Measurements from ENCODE around the gene ARMC2. TPM values are rescaled to one million over a fixed set of nuclear protein-coding genes. Genes with fewer than 3 reads are reported as not detected.

The ARMC2 gene
- total RNA-seq, 2 donors from 2014 or later, result 0.66 to 1.6 TPM

DNA sequence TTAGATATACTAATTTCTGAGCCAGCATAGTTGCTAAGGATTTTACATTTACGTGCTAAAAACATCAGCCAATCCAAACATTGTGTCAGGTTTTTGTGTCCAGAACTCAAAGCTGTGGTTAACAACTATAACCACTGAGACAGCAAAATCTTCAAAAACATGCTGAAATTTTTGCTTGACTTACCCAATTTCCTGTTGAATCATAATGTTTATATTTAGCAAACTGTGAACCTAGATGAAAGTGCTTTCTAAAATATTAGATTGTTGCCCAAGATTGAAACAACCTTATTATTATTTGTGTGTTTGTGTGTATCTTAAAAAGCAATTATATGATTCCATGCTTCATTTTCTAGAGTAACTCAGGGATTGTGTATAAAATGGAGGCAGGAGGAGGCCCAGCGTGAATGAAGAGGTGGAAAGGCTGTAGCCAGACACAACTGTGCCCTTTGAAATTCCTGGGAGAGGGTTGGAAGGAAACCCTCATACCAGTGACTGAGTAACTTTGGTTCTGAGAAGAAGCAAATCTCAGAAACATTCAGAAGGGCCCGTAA, 48.0 kb downstream of the ARMC2 start:
- H3K36me3 ChIP-seq (replicated peaks in 1 of 2; ENCODE audit: insufficient read depth in 1 of 2, low read depth in 2 of 2), result no peaks in the 10 kb centered on the region
- 66 to 71% methylated on average over 3 of the region's 3 CpGs for WGBS, 2 donors
- no peak for DNase-seq
- H3K4me3 ChIP-seq, result no peak overlapping the region
- no peaks in the 10 kb centered on the region for H3K27me3 ChIP-seq
- ATAC-seq, result peak; percentile 43
- H3K9me3 ChIP-seq, result no peaks in the 10 kb centered on the region
- H3K4me1 ChIP-seq, result no peaks in the 10 kb centered on the region
- H3K27ac ChIP-seq, result peak overlapping the region in 1 of 4 donors; percentile 44
- TF ChIP-seq, protein P1, sequence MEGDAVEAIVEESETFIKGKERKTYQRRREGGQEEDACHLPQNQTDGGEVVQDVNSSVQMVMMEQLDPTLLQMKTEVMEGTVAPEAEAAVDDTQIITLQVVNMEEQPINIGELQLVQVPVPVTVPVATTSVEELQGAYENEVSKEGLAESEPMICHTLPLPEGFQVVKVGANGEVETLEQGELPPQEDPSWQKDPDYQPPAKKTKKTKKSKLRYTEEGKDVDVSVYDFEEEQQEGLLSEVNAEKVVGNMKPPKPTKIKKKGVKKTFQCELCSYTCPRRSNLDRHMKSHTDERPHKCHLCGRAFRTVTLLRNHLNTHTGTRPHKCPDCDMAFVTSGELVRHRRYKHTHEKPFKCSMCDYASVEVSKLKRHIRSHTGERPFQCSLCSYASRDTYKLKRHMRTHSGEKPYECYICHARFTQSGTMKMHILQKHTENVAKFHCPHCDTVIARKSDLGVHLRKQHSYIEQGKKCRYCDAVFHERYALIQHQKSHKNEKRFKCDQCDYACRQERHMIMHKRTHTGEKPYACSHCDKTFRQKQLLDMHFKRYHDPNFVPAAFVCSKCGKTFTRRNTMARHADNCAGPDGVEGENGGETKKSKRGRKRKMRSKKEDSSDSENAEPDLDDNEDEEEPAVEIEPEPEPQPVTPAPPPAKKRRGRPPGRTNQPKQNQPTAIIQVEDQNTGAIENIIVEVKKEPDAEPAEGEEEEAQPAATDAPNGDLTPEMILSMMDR (IDR thresholded peaks at IDR 0.05), result no peak
- no peak for TF ChIP-seq POLR2A (IDR thresholded peaks at IDR 0.05)
- intact Hi-C loops (cut with DNase I), result loop anchor here (10.0 kb wide), 2 partner anchors 51 to 179 kb away; partner anchors contain the start of gene ARMC2

DNA sequence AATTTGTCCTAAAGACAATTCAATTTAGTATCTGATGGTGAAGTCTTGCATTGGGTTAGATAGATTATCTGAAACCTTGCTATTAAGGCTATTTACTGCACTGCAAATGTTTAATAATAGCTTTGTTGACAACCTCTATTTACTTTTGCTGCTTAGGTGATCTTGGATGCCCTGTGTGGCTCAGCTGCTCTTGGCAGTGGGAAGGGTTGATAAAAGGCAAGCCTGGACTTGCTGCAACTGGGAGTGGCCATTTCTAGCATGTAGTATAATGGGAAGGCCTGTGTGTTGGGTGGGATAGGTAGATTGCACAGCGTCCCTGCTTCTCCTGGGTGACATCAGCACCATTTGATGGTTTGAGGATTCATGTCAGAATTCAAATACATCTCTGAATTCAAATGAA, 49.1 kb downstream of the ARMC2 start:
- TF ChIP-seq POLR2A (IDR thresholded peaks at IDR 0.05), result no peak
- TF ChIP-seq, protein P1 (IDR thresholded peaks at IDR 0.05), result no peak
- 30 to 52% methylated on average over 1 of the region's 1 CpG for WGBS, 2 donors
- Histone ChIP-seq H3K4me1 (no peaks in the 10 kb centered on the region), H3K9me3 (no peaks in the 10 kb centered on the region), H3K27ac (no peak overlapping the region), H3K36me3 (replicated peaks in 1 of 2; ENCODE audit: insufficient read depth in 1 of 2, low read depth in 2 of 2) (no peaks in the 10 kb centered on the region), H3K27me3 (no peaks in the 10 kb centered on the region), H3K4me3 (no peak overlapping the region)
- ATAC-seq (peak; percentile 45), DNase-seq (peak; percentile 26 to 69 (median 40))
- intact Hi-C loops (cut with DNase I), result loop anchor here (10.0 kb wide), 2 partner anchors 53 to 177 kb away; partner anchors contain the start of gene ARMC2

- ATAC-seq, result no peak
- peaks cover 18% of the 10 kb centered on the region for H3K4me1 ChIP-seq
Measured at GRCh38 chr6:108902382-108902792, 54.2 kb downstream of the ARMC2 start.

GRCh38 chr6:108903796-108904195, 55.6 kb downstream of the ARMC2 start:
- H3K27me3 ChIP-seq, result no peaks in the 10 kb centered on the region
- WGBS, 2 donors, result 16 to 21% methylated on average over 1 of the region's 1 CpG
- intact Hi-C loops (cut with DNase I), result no loop called here
- H3K4me3 ChIP-seq, result no peak overlapping the region
- ATAC-seq, result peak; percentile 48
- no peak for DNase-seq
- H3K27ac ChIP-seq, result no peak overlapping the region
- peaks cover 18% of the 10 kb centered on the region for H3K4me1 ChIP-seq
- TF ChIP-seq, protein P1 (IDR thresholded peaks at IDR 0.05), result no peak
- TF ChIP-seq POLR2A (IDR thresholded peaks at IDR 0.05), result no peak
- no peaks in the 10 kb centered on the region for H3K36me3 ChIP-seq (replicated peaks in 1 of 2; ENCODE audit: insufficient read depth in 1 of 2, low read depth in 2 of 2)
- H3K9me3 ChIP-seq, result no peaks in the 10 kb centered on the region

More at GRCh38 chr6:108902382-108902792, 54.2 kb downstream of the ARMC2 start:
- Histone ChIP-seq H3K9me3 (no peaks in the 10 kb centered on the region), H3K36me3 (replicated peaks in 1 of 2; ENCODE audit: insufficient read depth in 1 of 2, low read depth in 2 of 2) (no peaks in the 10 kb centered on the region), H3K27ac (peak overlapping the region in 1 of 4 donors; percentile 1), H3K4me3 (no peak overlapping the region), H3K27me3 (no peaks in the 10 kb centered on the region)
- no peak for TF ChIP-seq POLR2A (IDR thresholded peaks at IDR 0.05)
- TF ChIP-seq, protein P1 (IDR thresholded peaks at IDR 0.05), result no peak
- DNase-seq, result no peak
- intact Hi-C loops (cut with DNase I), result no loop called here

- DNase-seq (peak in 2 of 4 donors; percentile 15 to 19), ATAC-seq (peak; percentile 50)
- Histone ChIP-seq H3K36me3 (replicated peaks in 1 of 2; ENCODE audit: insufficient read depth in 1 of 2, low read depth in 2 of 2) (no peaks in the 10 kb centered on the region), H3K4me1 (peaks cover 18% of the 10 kb centered on the region), H3K27me3 (no peaks in the 10 kb centered on the region), H3K4me3 (no peak overlapping the region), H3K9me3 (no peaks in the 10 kb centered on the region), H3K27ac (no peak overlapping the region)
- no peak for TF ChIP-seq POLR2A (IDR thresholded peaks at IDR 0.05)
- TF ChIP-seq, protein P1 (IDR thresholded peaks at IDR 0.05), result no peak
- 58 to 65% methylated on average over 3 of the region's 3 CpGs for WGBS, 2 donors
- intact Hi-C loops (cut with DNase I), result no loop called here
Measured at GRCh38 chr6:108904741-108905140, 56.5 kb downstream of the ARMC2 start.
